HL-60/S4 (cell line): ENCODE measurements around the gene CACNG4.

Experiments
- in situ Hi-C: fragments of 300-500 bp; cut with MboI; formaldehyde crosslinking; loops from 2 replicates; pipeline ENCODE4 v1.14.3; 2022; ENCODE audit warnings: low sequenced_read_pairs

CACNG4 gene

DNA sequence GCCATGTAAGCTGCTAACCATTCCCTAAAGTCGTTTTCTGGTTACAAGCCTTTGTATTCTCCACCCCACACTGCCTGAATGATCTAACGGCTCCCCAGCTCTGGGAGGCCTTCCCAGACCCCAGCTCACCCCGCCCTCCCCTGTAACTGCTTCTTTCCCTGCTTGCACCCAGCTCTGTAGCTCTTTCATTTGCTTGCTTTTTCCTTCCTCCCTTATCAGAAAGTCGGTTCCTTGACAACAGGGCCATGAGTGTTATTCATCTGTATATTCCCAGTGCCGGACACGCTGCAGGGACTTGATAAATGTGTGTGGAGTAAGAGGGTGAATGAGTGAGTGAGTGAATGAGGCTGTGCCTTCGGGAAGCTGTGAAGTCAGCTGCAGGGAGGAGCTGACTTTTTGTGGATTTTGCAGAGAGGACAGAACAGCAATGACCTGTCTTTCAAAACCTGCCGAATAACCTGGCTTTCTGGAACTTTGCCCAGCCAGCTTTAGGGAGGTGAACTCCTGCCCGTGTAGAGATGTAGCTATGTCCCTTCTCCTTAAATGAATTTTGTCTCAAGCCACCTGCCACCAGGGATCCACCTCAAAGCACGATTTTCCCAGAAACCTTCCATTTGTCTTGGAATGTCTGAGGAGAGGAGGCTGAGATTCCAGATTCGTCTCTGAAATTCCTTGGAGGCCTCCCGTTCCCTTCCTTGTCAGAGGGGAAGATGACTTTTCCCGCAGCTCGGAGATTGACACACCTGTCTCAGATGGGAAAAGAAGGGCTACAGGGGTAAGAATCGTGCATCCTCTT, 20.0 kb upstream of the CACNG4 start:
- in situ Hi-C loops, result no loop called here

DNA sequence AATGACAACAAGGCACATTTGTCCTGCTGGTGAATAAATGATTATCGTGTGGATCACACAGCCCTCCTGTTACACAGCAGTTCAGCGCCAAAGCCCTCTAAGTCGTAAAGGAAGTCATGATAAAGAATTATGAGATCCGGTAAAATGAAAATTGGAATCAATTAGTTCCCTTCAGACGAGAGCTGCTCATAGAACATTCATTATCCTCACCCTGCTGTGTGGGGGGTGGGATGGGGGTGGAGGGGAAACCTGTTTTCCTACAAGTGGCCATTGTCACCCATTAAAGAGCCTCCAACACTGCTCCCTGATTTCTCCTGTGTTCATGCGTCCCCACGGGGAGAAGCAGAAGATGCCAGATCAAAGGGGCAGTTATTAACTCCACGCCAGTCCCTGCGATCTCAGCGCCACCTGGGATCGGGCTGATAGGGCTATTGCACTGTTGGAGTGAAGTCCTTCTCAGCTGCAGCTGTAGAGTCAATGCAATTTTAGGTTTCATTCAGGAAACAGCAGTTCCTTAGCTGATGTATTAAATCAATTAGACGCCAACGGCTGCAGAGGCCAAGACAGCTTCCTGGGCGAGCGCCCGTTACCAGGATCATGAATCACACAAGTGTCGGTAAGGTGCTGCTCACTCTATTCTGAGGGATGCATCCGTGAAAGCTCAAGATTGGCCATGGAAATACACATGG, 19.2 kb upstream of the CACNG4 start:
- in situ Hi-C loops, result no loop called here

DNA sequence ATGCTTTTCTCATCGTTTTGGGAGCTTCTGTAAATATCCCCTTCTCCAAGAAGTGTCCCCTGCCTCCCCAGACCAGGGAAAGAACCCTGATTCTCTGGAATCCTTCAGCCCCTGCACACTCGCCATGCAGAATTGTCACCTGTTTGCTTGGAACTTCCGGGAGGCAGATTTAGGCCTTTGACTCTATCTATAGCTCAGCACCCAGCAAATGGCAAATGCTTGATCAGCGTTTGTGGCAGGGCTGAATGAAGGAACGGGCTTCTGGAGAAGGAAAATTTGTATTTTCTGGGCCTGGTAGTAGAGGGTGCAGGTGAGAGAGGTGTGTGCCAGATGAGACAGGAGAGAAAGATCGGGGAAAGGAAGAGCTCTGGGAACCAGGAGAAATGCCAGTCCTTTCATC, 18.3 kb upstream of the CACNG4 start:
- in situ Hi-C loops, result no loop called here

DNA sequence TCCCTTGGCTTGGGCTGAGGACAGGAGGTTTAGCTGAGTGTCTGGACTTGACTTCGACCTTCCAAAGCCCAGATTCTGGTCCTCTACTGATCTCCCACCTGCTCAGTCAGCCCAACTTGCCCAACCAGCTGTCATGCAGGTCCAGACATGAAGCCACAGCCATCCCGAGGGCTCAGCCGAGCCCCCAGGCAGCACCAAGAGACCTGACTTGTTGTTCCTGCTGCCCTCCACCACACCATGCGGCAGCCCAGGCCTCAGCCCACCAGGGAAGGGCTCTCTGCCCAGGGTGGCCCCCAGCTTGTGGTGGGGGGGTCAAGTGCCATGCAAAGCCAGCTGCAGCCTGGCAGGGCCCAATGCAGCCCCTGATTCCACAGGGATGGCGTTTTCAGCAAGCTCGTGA, 17.2 kb upstream of the CACNG4 start:
- in situ Hi-C loops, result no loop called here

DNA sequence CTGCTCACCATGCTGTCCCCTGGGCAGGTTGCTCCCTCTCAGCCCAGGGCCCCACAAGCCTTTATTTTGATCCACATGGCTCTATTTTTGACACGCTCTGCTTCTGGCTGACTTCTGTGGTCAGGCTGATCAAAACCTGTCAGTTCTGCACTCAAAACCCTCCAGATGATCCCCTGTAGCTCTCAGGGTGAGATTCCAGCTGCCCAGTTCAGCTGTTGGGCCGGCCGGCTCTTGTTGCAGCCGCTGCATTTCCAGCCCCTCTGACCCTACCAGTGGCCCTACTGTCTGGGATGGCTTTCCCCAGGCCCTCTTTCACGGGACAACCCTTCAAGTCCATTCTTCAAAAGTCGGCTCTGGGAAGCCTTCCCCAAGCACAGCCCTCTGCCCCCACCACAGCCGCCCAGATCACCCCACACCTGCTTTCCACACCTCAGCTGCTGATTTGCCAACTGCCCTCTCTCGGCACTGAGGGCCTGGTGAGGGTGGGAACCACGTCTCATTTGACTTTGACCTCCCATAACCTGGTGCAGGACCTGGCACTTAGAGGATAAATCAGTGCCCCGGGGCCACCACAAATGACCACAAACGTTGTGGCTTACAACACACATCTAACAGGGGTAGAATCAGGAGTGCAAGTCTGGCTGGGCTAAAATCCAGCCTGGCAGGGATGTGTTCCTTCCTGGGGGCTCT, 16.3 kb upstream of the CACNG4 start:
- in situ Hi-C loops, result no loop called here

DNA sequence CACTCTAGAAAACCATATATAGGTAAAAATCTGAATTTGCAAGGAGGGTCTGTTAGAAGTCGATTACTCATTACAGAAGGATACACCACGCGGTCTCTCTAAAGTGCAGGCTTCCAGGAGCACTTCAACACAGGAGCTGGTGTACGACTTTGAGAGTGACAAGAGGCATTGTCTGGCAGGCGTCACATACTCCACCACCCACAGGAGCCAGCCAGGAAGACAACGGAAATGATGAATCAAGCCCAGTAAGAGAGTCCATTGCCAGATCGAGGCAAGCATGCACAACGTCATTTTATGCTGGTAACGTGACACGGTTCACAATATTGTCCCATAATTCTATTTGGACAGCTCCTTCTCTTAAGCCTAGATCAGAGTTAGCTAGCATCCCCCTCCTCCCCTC, 15.0 kb upstream of the CACNG4 start:
- in situ Hi-C loops, result no loop called here

DNA sequence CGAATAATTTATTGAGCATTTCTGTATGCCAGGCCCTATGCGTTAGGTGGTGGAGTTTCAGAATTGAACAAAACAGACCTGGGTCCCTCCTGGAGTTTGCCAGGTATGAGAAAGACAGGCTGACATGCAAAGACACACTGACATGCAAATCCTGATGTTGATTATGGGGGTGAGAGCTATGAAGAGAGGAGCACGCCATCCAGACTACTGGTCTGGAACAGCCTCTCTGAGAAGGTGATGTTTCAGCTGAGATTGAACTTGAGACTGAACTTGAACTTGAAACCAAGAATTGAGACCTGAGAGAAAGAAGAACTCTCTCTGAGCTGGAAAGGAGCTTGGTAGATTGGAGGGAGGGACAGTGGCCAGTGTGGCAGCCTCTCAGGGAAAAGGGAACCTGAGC, 14.2 kb upstream of the CACNG4 start:
- in situ Hi-C loops, result no loop called here

DNA sequence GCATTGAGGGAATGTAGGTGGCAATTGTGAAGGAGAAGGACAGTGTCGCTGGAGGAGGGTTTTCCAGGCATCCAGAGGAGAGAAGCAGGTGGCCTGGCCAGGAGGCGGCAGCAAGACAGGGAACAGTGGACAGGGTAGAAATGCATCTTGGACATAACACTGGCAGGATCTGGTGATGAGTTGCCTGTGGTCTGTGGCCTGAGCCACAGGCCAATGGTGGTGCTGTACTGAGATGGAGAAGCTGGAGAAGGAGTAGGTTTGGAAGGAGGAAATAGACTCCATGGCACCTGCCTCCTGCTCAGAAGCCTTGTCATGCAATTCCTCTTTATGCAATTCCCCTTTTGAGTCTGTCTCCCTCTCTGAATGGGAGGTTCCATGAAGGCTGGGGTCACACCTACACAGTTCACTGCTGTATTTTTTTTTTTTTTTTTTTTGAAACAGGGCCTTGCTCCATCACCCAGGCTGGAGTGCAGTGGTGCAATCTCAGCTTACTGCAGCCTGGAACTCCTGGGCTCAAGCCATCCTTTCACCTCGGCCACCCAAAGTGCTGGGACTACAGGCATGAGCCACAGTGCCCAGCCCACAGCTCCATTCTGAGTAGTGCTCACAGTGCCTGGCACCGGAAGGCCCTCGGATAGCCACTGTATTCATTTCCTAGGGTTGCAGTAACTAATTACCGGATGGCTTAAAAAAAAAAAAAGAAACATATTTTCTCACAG, 13.5 kb upstream of the CACNG4 start:
- in situ Hi-C loops, result no loop called here

DNA sequence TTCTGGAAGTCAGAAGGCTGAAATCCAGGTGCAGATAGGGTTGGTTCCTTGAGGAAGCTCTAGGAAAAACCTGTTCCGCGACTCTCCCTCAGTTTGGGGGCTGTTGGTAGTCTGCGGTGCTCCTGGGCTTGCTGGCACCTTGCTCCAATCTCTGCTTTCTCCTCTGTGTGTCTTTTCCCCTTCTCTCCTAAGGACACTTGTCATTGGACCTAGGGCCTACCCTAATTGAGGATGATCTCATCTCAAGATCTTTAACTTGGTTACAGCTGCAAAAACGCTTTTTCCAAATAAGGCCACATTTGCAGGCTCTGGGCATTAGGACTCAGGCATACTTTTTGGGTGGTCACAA, 12.9 kb upstream of the CACNG4 start:
- in situ Hi-C loops, result no loop called here

DNA sequence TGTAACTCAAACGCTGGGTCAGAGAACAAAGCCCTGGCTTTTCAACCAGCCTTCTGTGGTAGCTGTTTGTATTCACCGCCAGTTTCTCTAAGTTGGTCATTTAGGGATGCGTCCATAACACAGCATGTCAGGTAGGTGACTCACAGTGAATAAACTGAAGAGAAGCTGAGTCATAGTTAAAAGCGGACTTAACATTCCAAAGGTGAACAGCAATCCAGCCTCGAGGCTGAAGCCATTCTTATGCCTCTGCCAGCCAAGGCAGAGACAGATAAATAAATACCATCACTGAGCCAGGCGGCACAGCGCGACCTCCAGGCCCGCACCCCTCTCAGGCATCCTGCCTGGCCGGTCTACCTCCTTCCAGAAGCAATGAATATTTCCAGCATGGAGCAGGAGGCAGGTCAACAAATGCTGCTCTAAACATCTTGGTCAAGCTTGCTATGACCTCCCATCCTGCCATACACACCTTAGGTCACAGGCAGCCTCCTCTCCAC, 12.4 kb upstream of the CACNG4 start:
- in situ Hi-C loops, result no loop called here

DNA sequence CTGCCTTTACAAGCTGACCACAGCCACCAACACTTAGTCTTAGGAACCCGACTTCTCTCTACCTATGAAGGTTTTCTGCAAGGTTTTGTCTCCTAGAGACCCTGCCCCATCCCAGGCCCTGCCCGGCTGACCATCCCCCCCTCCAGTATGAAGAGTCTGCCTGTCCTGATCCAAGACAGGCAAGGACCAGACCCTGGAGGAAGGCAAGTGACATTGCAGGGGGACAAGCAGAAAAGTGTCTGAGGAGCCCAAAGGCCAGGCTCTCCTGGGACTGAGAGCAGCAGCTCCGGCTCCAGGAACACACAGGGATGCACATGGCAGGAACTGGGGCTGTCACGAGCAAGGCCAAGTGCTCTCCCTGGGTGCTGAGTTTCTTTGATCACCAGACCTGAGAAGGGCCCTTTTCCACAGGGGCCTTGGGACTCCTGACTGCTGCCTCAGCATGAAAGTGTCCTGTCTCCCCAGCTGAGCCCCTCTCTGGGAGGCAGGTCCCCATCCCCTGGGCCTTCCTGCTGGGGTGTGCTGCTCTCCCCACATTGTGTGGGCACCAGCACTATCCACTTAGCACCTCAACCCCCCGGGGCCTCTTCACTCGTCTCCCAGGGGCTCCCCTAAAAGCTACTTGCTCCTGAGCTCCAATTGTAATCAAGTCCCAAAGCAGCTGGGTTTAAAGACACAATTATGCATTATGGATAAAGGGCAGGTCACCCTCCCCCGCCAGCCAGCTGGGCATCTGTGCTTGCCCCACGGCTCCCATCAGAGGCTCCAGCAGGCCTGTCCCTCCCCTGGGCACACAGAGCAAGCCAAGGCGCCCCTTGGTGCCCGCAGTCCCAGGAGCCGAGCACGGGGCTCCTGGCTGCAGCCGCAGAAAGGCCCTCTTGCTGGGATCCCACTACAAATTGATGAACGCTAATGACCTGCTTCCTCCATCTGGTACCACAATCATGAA, 11.6 kb upstream of the CACNG4 start:
- in situ Hi-C loops, result no loop called here

DNA sequence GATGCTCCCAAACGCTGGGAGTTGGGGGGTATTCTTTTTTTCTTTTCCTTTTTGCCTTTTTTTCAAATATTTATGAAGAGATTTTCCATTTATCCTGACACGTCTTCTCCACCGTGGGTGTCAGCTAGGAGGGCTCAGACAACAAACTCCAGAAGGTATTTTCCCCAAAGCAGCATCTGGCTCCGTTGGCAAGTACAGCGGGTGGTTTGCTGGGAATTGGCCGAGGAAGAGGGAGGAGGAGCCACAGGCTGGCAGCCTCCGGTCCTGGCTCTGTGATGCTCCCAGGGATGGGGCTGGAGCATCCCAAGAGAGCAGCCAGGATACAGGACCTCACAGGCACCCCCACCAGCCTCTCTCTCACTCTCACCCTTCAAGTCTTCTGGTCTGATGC, 10.9 kb upstream of the CACNG4 start:
- in situ Hi-C loops, result no loop called here

DNA sequence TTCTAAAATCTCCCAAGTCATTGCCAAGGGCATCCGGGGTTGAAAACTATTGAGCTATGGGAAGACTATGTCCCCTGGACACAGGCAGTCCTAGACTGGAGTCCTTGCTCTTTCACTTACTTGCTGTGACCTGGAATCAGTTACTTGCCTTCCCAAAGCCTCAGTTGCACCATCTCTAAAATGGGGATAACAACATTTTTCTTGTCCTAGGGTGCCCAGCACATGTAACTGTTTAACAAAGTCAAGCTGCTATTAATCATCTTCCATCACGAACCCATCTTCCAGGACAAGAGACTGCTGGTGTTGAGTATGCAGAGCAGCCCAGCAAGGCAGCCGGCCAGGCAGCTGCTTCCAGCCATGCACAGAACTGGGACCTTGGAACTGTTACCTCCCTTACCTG, 9.9 kb upstream of the CACNG4 start:
- in situ Hi-C loops, result no loop called here

DNA sequence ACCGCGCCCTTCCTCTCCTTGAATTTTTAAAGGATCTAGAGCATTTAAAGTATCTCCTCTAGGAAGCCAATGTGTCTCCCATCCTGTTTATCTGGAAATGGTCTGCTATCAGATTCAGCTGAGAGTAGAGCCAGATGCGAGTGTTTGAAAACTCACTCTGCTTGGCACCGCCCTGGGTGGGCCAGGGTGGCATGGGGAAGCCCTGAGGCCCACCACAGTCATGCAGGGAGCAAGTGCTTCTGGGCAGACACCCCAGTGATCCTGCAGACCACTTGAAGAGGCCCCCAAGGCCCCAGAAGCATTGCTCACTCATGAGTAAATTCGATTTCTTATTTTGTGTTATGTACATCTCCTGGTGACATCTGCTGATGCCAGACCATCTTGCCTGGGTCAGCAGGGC, 8.7 kb upstream of the CACNG4 start:
- in situ Hi-C loops, result no loop called here

DNA sequence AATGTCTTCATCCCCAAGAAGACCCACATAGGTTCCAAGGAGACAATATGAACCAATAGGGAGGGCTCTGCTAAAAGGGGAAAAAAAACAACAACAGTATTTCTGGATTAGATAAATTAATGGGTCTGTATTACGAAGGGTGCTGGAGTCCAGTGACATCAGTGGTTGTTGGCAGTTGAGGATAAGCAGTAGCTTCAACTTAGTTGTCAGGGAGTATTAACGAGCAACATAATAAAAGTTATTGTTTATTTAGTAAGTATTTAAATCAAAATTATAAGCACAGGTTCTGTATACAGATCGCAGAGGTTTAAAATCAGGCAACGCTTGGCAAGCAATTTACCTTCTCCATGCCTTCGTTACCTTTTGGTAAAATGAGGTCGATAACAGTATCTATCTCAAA, 7.6 kb upstream of the CACNG4 start:
- in situ Hi-C loops, result no loop called here

DNA sequence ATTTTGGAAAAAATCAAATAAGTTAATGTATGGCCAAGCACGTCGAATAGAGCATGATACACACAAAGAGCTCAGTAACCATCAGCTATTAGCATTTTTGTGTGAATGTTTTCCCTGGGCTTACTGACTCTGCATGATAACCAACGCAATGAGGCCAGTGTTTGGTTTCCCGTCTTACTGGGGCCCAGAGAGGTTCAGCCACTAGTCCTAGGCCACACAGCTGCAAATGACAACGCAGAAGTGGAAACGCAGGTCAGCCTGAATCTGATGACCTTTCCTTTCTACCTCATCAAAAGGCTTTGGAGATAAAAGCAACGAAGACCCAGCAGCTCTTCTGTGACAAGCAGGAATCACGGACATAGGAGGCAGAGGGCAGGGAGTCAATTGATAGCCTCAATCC, 7.2 kb upstream of the CACNG4 start:
- in situ Hi-C loops, result no loop called here

DNA sequence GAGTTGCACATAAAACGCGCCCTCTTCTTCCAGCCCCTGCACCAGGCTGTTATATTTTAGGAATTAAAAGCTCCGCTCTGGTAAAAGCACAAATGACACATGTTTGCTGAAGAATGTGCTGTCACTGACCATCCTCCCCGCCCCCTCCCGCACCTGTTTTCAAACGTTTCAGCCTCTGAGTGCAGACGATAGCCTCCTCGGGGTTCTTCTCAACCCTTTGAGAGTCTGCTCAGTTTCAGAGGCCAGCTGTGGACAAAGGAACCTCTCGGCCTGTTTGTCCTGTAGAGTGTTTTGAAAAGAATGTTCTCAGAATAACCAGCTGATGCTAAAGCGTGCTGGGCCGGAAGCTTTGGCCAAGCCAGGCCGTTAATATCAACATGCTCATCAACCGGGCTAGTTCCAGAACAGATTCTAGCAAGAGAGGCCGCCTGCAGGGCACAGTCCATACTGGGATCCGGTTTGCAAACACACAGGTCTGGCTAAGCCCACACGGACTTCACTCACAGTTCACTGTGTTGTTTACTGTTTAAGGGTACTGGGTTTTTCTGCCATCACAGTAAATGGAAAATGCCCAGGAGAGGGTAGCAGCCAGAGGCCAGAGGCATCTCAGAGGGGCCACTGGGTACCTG, 6.4 kb upstream of the CACNG4 start:
- in situ Hi-C loops, result no loop called here

DNA sequence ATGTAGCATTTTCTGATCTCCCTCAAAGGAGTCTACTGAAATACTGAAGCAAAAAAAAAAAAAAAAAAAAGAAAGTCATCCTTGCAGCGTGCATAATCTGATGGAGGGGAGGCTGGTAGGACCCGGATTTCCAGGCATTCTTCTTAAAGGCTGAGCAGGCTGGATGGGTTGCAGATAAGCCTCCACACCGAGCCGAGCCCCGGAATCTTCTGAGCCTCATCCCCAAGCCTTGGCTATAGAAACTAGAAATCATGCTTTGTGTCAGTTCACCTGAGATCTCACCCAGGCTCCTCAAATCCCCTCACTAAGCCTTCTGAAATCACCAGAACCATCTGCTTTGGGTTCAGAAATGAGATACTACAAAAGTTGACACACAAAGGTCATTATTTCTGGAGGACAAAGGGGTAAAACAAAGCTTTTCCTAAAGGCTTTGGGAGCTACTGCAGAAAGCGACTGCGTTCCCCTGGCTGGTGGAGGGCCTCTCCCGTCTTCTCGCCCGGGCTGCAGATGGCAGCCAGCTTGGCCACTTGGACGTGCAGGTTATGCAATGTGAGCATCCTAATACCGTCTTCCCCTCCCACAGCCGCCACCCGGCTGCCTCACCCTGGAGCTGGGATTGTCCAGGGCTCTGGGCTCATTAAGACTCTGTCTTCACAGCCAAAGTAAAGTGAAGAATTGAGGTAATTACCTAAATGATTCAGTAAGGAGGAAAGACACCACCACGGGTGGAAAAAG, 4.7 kb upstream of the CACNG4 start:
- in situ Hi-C loops, result no loop called here

DNA sequence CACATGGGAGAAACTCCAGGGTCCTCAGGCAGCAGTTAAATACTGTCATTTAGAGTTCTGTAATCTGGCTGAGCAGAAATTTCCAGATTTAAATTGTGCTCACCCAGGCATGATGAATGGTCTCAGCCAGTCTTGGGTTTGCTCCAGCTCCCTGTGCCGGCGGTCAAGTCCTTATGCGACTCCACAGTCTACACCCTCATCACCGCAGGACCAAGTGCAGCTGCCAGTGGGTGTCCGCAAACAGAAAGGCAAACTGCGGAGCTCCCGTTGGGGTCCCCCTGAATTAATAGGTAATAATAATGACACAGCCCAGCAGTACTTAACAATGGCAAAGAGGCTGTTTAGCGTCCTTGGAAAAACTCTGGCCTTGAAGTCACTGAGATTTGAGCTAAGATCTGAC, 3.9 kb upstream of the CACNG4 start:
- in situ Hi-C loops, result no loop called here
